Neuronal stem cell (in vitro differentiated cells): ENCODE results near the gene ZBTB7C.

Experiments
- DNase-seq: peaks from one replicate; pipeline ENCODE4 v3.0.0-alpha.2; 2013; ENCODE audit warnings: low spot score
- H2AFZ ChIP-seq: one replicate; pipeline ENCODE4 v1.6.1; 2013; ENCODE audit warnings: mild to moderate bottlenecking, low read length, inconsistent platforms
- H2AK5ac ChIP-seq: 2 replicates; pipeline ENCODE4 v1.6.1; 2013; ENCODE audit warnings: low read depth, mild to moderate bottlenecking, inconsistent platforms, low read length, moderate library complexity, mixed read lengths
- H2BK120ac ChIP-seq: 2 replicates; pipeline ENCODE4 v1.6.1; 2013; ENCODE audit warnings: low read depth, mild to moderate bottlenecking, inconsistent platforms, low read length, moderate library complexity, mixed read lengths
- H2BK12ac ChIP-seq: one replicate; pipeline ENCODE4 v1.6.1; 2013; ENCODE audit warnings: low read length, inconsistent platforms
- H2BK15ac ChIP-seq: 2 replicates; pipeline ENCODE4 v1.6.1; 2013; ENCODE audit warnings: mild to moderate bottlenecking, low read length, inconsistent platforms, mixed read lengths
- H2BK5ac ChIP-seq: one replicate; pipeline ENCODE4 v1.6.1; 2013; ENCODE audit warnings: inconsistent platforms, mild to moderate bottlenecking, low read length, moderate library complexity
- H3K14ac ChIP-seq: one replicate; pipeline ENCODE4 v1.6.1; 2013; ENCODE audit warnings: low read length, inconsistent platforms
- H3K18ac ChIP-seq: 2 replicates; pipeline ENCODE4 v1.6.1; 2013; ENCODE audit warnings: low read length, inconsistent platforms
- H3K23ac ChIP-seq: 2 replicates; pipeline ENCODE4 v1.6.1; 2013; ENCODE audit warnings: low read depth, mild to moderate bottlenecking, mixed read lengths, low read length, inconsistent platforms; ENCODE audit not compliant: poor library complexity
- H3K27ac ChIP-seq: replicated peaks from 3 replicates; pipeline ENCODE4 v1.5.1; 2013; ENCODE audit warnings: low read length, inconsistent platforms
- H3K27me3 ChIP-seq, 3 experiments: 2 replicates each; pipeline ENCODE4 v1.6.1; 2013; ENCODE audit warnings: low read length in 3 of 3, mild to moderate bottlenecking in 2 of 3, inconsistent platforms in 1 of 3, low read depth in 1 of 3, mixed read lengths in 1 of 3, moderate library complexity in 1 of 3; ENCODE audit not compliant: control insufficient read depth in 3 of 3, insufficient read depth in 3 of 3
- H3K36me3 ChIP-seq, 2 donors: replicated peaks in 1 of 2; 2 replicates each; pipeline ENCODE4 v1.6.1; 2013; ENCODE audit warnings: low read length in 2 of 2; ENCODE audit not compliant: control insufficient read depth in 2 of 2, insufficient read depth in 2 of 2
- H3K4ac ChIP-seq: 2 replicates; pipeline ENCODE4 v1.6.1; 2013; ENCODE audit warnings: inconsistent platforms, mild to moderate bottlenecking, low read length, moderate library complexity
- H3K4me1 ChIP-seq, 2 donors: 1 replicate in 1 of 2; 2 replicates in 1 of 2; pipeline ENCODE4 v1.6.1; 2013; ENCODE audit warnings: low read length in 2 of 2, low read depth in 1 of 2; ENCODE audit not compliant: control insufficient read depth in 2 of 2, insufficient read depth in 1 of 2
- H3K4me2 ChIP-seq: one replicate; pipeline ENCODE4 v1.6.1; 2013; ENCODE audit warnings: mild to moderate bottlenecking, low read length, inconsistent platforms; ENCODE audit not compliant: insufficient read depth, poor library complexity, severe bottlenecking
- H3K4me3 ChIP-seq, 2 donors: 2 replicates each; pipeline ENCODE4 v1.5.1; 2013; ENCODE audit warnings: low read length in 2 of 2, mild to moderate bottlenecking in 2 of 2, inconsistent platforms in 1 of 2, moderate library complexity in 1 of 2
- H3K79me1 ChIP-seq: one replicate; pipeline ENCODE4 v1.6.1; 2013; ENCODE audit warnings: low read depth, mild to moderate bottlenecking, inconsistent platforms, low read length, moderate library complexity
- H3K9ac ChIP-seq: one replicate; pipeline ENCODE4 v1.6.1; 2013; ENCODE audit warnings: mild to moderate bottlenecking, low read depth, low read length, inconsistent platforms; ENCODE audit not compliant: poor library complexity
- H3K9me3 ChIP-seq, 2 donors: replicated peaks in 1 of 2; 2 replicates each; pipeline versions ENCODE3 to v1.6.1; 2013; ENCODE audit warnings: low read length in 2 of 2, mild to moderate bottlenecking in 2 of 2, inconsistent platforms in 1 of 2, low read depth in 1 of 2, mixed read lengths in 1 of 2, moderate library complexity in 1 of 2; ENCODE audit not compliant: control insufficient read depth in 2 of 2, insufficient read depth in 1 of 2
- H4K8ac ChIP-seq: one replicate; pipeline ENCODE4 v1.6.1; 2013; ENCODE audit warnings: low read depth, mild to moderate bottlenecking, inconsistent platforms, low read length, moderate library complexity
- H4K91ac ChIP-seq: one replicate; pipeline ENCODE4 v1.6.1; 2013; ENCODE audit warnings: low read length, low read depth, mild to moderate bottlenecking, inconsistent platforms; ENCODE audit not compliant: poor library complexity
- WGBS, 2 donors: extraction: QIAGEN DNeasy Blood & Tissue Kit; methylation state at CpG; one replicate each; pipeline ENCODE4 v1.1.7; 2013; ENCODE audit warnings: missing lambda C conversion rate in 2 of 2, mixed read lengths in 1 of 2; ENCODE audit not compliant: insufficient read length in 2 of 2, insufficient replicate concordance in 1 of 2; ENCODE audit errors: extremely low coverage in 2 of 2; 5-methylcytosine and 5-hydroxymethylcytosine counted together

The ZBTB7C gene

DNA sequence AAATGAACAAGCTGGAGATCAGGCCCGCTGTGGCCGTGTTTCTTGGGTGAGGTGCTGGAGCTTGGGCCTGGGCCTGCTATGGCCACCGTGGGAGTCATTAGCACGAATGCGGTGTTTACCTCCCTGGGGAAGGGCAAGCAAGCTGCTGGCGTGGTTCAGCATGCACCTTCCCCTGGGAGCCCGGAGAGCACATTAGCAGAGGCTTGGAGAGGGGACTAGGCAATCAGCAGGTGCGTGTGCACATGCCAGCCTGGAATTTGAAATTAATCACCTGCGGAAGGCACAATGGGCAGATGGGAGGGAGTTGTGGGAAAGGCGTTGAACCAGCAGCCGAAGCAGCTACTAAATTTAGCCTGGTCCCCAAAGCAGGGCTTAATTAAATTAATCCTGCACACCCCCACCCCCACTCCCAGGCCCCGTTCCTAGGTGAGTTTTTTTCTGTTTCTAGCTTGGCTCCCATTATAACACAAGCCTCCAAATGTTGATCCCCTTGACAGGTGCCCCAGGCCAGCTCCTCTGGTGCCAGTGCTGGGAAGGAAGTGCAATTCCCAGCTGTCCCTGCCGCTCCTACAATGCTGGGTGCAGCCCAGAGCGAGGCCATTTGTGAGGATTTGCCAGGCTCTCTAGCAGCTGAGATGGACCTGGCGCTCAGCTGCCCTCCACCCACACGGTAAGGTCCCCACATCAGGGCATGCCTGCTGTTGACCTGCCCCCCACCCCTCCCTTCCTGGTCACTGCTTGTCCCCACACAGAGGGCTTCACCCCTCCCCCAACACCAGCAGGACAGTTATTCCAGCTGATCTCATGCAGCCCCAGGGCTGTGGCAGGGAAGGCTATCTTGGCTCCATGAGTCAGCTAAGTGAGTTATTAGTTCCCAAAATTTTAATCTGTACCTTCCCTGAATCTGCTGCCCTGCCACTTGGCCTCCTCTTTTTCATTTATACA is 115.0 kb downstream of the ZBTB7C start:
- no peak for DNase-seq

DNA sequence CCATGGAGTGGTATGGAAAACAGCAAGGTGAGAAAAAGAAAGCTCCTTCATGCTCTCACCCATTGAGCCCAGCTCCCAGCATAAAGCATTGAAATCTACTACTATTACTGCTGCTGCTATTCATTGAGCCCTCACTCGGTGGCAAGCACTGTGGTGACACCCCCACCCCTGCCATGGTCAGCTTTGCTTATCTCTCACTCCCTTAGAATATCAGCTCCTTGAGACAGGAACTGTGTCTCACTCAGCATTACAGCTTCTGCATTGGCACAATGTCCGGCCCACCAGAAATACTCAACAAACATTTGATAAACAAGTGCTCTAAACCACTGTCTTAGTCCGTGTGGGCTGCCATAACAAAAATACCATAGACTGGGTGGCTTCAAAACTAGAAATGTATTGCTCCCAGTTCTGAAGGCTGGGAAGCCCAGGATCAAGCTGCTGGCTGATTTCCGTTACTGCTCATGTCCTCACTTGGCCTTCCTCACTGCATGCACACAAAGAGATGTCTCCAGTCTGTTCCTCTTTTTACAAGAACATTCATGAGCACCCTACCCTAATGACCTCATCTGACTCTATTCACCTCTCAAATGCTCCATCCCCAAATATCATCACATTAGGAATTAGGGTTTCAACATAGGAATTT is 116.3 kb downstream of the ZBTB7C start:
- H3K9ac ChIP-seq, result no peak overlapping the region
- H2BK12ac ChIP-seq, result no peak overlapping the region
- no peak overlapping the region for H4K91ac ChIP-seq
- WGBS, 2 donors, result no CpG with 5 or more reads among the region's 4 CpGs
- H3K27me3 ChIP-seq, result no peaks in the 10 kb centered on the region
- no peak overlapping the region for H3K4ac ChIP-seq
- no peak overlapping the region for H2BK15ac ChIP-seq
- H2BK5ac ChIP-seq, result no peak overlapping the region
- H3K79me1 ChIP-seq, result no peaks in the 10 kb centered on the region
- H2BK120ac ChIP-seq, result no peak overlapping the region
- no peak for DNase-seq
- H3K36me3 ChIP-seq, result no peaks in the 10 kb centered on the region
- H2AFZ ChIP-seq, result no peak overlapping the region
- H3K9me3 ChIP-seq, result no peaks in the 10 kb centered on the region
- H3K4me1 ChIP-seq, result peaks cover 0 to 21% of the 10 kb centered on the region in 2 donors
- no peak overlapping the region for H3K18ac ChIP-seq
- no peak overlapping the region for H3K14ac ChIP-seq
- no peak overlapping the region for H3K4me2 ChIP-seq
- H3K27ac ChIP-seq, result no peak overlapping the region
- H3K23ac ChIP-seq, result no peak overlapping the region
- H4K8ac ChIP-seq, result no peak overlapping the region
- no peak overlapping the region for H3K4me3 ChIP-seq
- H2AK5ac ChIP-seq, result no peak overlapping the region

More for the DNA sequence above, 115.0 kb downstream of the ZBTB7C start:
- Histone ChIP-seq H2BK5ac (no peak overlapping the region), H3K36me3 (no peaks in the 10 kb centered on the region), H3K18ac (peak overlapping the region; percentile 79), H2BK15ac (peak overlapping the region; percentile 28), H4K8ac (no peak overlapping the region), H2BK120ac (no peak overlapping the region), H3K9me3 (no peaks in the 10 kb centered on the region), H2AK5ac (peak overlapping the region; percentile 22), H3K4me2 (no peak overlapping the region), H3K14ac (peak overlapping the region; percentile 65), H3K9ac (no peak overlapping the region), H3K4ac (no peak overlapping the region), H2BK12ac (peak overlapping the region; percentile 31), H2AFZ (no peak overlapping the region), H3K23ac (no peak overlapping the region), H3K4me3 (no peak overlapping the region), H3K4me1 (peaks cover 0 to 21% of the 10 kb centered on the region in 2 donors), H4K91ac (no peak overlapping the region), H3K27ac (no peak overlapping the region), H3K27me3 (no peaks in the 10 kb centered on the region), H3K79me1 (no peaks in the 10 kb centered on the region)
- WGBS, 2 donors, result no CpG with 5 or more reads among the region's 16 CpGs

DNA sequence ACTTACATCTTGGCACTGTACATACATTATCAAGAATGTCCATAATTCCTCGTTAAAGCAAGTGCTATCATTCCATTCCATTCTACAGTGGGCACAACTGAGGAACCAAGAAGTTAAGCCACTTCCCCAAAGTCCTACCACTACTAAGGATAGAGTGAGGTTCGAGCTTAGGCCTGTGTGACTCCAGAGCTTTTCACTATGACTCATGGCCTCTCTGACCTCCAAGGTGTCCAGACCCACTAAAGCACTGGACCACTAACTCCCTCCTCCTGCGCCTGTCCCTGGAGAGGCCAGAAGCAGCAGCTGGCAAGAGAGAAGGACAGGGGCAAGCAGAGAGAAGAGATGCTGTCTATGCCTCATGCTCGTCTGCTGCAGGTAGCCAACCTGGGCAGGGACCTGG is 117.0 kb downstream of the ZBTB7C start:
- H3K27me3 ChIP-seq, result no peaks in the 10 kb centered on the region
- no peak overlapping the region for H3K4ac ChIP-seq
- no peak overlapping the region for H2BK120ac ChIP-seq
- no peak overlapping the region for H4K8ac ChIP-seq
- no peak for DNase-seq
- no peak overlapping the region for H3K4me3 ChIP-seq
- no peak overlapping the region for H3K27ac ChIP-seq
- peaks cover 0 to 21% of the 10 kb centered on the region in 2 donors for H3K4me1 ChIP-seq
- no peak overlapping the region for H3K4me2 ChIP-seq
- no peaks in the 10 kb centered on the region for H3K9me3 ChIP-seq
- H3K18ac ChIP-seq, result no peak overlapping the region
- no peak overlapping the region for H2AK5ac ChIP-seq
- no peak overlapping the region for H2BK5ac ChIP-seq
- no peaks in the 10 kb centered on the region for H3K79me1 ChIP-seq
- H2AFZ ChIP-seq, result no peak overlapping the region
- H3K23ac ChIP-seq, result no peak overlapping the region
- no peak overlapping the region for H4K91ac ChIP-seq
- H3K36me3 ChIP-seq, result no peaks in the 10 kb centered on the region
- H3K14ac ChIP-seq, result no peak overlapping the region
- no peak overlapping the region for H3K9ac ChIP-seq
- H2BK12ac ChIP-seq, result no peak overlapping the region
- WGBS, 2 donors, result no CpG with 5 or more reads among the region's 4 CpGs
- H2BK15ac ChIP-seq, result no peak overlapping the region
